ENCODE measurements around the gene FOXJ1. TPM values are rescaled to one million over a fixed set of nuclear protein-coding genes. Genes with fewer than 3 reads are reported as not detected.

The FOXJ1 gene
- total and polyA plus RNA-seq, 2 of the 13 experiments (the other 11 are each of a cell fraction or from before 2014, with no cell fraction given) = 0.98 to 1.6 TPM

DNA sequence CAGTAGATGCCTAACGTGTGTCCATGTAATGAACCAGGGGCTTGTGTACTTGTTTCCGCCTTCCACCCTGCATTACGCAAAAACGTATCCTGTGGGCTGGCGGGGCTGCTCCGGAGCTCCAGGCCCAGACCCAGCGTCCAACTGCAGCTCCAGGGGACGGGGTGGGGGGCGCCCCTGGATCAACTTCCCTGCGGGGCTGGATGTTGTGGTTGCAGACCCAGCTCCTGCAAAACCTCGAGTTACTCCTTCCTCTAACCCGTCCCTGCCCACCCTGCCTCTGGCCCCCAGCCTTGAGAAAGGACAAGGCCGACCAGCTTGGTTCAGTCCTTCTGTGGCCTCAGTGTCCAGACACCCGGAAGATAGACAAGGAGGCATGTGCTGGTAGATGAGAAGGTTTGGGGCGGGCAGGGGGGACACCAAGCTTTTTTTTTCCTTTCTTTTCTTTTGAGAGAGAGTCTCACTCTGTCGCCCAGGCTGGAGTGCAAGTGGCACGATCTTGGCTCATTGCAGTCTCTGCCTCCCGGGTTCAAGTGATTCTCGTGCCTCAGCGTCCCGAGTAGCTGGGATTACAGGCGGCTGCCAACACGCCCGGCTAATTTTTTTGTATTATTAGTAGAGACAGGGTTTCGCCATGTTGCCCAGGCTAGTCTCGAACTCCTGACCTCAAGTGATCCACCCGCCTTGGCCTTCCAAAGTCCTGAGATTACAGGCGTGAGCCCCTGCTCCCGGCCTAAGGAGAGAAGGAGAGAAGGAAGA, 36.7 kb downstream of the FOXJ1 start (continued):
- 0 out of 2 replicates have a peak, but pooled peaks have one; percentile 3 for TF ChIP-seq PHF21A (CRISPR knock-in tag; IDR thresholded peaks at IDR 0.05)
- peak; percentile 99 for TF ChIP-seq ZBTB38 (CRISPR knock-in tag; IDR thresholded peaks at IDR 0.05)
- peak; percentile 20; the same call in 1 of the 2 replicates for TF ChIP-seq JUND (CRISPR knock-in tag; IDR thresholded peaks at IDR 0.05)
- 0 out of 2 replicates have a peak, but pooled peaks have one; percentile 44 for TF ChIP-seq ZNF614 (CRISPR knock-in tag; IDR thresholded peaks at IDR 0.05; ENCODE audit: borderline replicate concordance)
- peak; percentile 85; the same call in 1 of the 2 replicates for TF ChIP-seq SMAD9 (CRISPR knock-in tag; IDR thresholded peaks at IDR 0.05)
- no peak for TF ChIP-seq PCBP2 (optimal IDR thresholded peaks at IDR 0.05; ENCODE audit: low read depth, low read length, poor library complexity, severe bottlenecking)
- peak; percentile 13; the same call in 1 of the 2 replicates for TF ChIP-seq NFKB2 (CRISPR knock-in tag; IDR thresholded peaks at IDR 0.05; ENCODE audit: borderline replicate concordance)
- TF ChIP-seq REL (CRISPR knock-in tag; conservative IDR thresholded peaks at IDR 0.05) = 0 out of 2 replicates have a peak, but pooled peaks have one; percentile 27
- peak; percentile 8 for TF ChIP-seq SALL1 (CRISPR knock-in tag; IDR thresholded peaks at IDR 0.05)
- no peak for TF ChIP-seq HHEX (CRISPR knock-in tag; IDR thresholded peaks at IDR 0.05)
- peak; percentile 29; the same call in 1 of the 2 replicates for TF ChIP-seq SNAI1 (CRISPR knock-in tag; IDR thresholded peaks at IDR 0.05; ENCODE audit: borderline replicate concordance)
- TF ChIP-seq DMAP1 (CRISPR knock-in tag; IDR thresholded peaks at IDR 0.05) = 0 out of 2 replicates have a peak, but pooled peaks have one; percentile 10
- TF ChIP-seq ZNF766 (CRISPR knock-in tag; IDR thresholded peaks at IDR 0.05; ENCODE audit: borderline replicate concordance) = 0 out of 2 replicates have a peak, but pooled peaks have one; percentile 59
- TF ChIP-seq PBX3 (CRISPR knock-in tag; IDR thresholded peaks at IDR 0.05; ENCODE audit: borderline replicate concordance) = no peak
- no peak; the same call in 1 of the 2 replicates for TF ChIP-seq BRD4 (CRISPR knock-in tag; IDR thresholded peaks at IDR 0.05)
- no peak for TF ChIP-seq ZNF124 (CRISPR knock-in tag; IDR thresholded peaks at IDR 0.05)
- TF ChIP-seq AGO1 (IDR thresholded peaks at IDR 0.05; ENCODE audit: low read depth, low read length, poor library complexity, severe bottlenecking) = peak; percentile 75
- TF ChIP-seq ZBTB4 (CRISPR knock-in tag; IDR thresholded peaks at IDR 0.05; ENCODE audit: borderline replicate concordance) = no peak; the same call in 1 of the 2 replicates
- no peak for TF ChIP-seq ZNF75D (CRISPR knock-in tag; IDR thresholded peaks at IDR 0.05; ENCODE audit: borderline replicate concordance)
- TF ChIP-seq, protein P1, sequence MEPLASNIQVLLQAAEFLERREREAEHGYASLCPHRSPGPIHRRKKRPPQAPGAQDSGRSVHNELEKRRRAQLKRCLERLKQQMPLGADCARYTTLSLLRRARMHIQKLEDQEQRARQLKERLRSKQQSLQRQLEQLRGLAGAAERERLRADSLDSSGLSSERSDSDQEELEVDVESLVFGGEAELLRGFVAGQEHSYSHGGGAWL (CRISPR knock-in tag; IDR thresholded peaks at IDR 0.05) = 0 out of 2 replicates have a peak, but pooled peaks have one; percentile 12
- no peak for TF ChIP-seq HOXA3 (CRISPR knock-in tag; IDR thresholded peaks at IDR 0.05)
- TF ChIP-seq ZNF788 (CRISPR knock-in tag; IDR thresholded peaks at IDR 0.05; ENCODE audit: borderline replicate concordance) = no peak
- peak; percentile 11; the same call in 1 of the 2 replicates for TF ChIP-seq KDM5B (CRISPR knock-in tag; IDR thresholded peaks at IDR 0.05; ENCODE audit: borderline replicate concordance)
